ENCODE results near the gene CFP.

DNA sequence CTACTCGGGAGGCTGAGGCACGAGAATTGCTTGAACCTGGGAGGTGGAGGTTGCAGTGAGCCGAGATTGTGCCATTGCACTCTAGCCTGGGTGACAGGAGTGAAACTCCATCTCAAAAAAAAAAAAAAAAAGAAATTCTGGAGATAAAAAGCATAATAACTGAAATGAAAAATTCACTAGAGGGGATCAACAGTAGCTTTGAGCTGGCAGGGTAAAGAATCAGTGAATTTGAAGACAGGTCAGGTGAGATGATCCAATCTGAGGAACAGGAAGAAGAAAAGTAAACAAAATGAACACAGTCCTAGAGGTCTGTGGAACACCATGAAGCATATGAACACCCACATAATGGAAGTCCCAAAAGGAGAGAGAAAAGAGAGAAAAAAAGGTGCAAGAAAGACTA, 32.5 kb downstream of the CFP start:
- TF ChIP-seq, protein P1, sequence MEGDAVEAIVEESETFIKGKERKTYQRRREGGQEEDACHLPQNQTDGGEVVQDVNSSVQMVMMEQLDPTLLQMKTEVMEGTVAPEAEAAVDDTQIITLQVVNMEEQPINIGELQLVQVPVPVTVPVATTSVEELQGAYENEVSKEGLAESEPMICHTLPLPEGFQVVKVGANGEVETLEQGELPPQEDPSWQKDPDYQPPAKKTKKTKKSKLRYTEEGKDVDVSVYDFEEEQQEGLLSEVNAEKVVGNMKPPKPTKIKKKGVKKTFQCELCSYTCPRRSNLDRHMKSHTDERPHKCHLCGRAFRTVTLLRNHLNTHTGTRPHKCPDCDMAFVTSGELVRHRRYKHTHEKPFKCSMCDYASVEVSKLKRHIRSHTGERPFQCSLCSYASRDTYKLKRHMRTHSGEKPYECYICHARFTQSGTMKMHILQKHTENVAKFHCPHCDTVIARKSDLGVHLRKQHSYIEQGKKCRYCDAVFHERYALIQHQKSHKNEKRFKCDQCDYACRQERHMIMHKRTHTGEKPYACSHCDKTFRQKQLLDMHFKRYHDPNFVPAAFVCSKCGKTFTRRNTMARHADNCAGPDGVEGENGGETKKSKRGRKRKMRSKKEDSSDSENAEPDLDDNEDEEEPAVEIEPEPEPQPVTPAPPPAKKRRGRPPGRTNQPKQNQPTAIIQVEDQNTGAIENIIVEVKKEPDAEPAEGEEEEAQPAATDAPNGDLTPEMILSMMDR (IDR thresholded peaks at IDR 0.05; ENCODE audit: insufficient read depth, low read length), result no peak
- no peak for TF ChIP-seq POLR2AphosphoS5 (IDR thresholded peaks at IDR 0.05; ENCODE audit: low read depth)
